Activated T-cell treated with anti-CD3 and anti-CD28 coated beads for 4 hours (primary cell): ENCODE measurements around the gene GLIPR1L1.
"Not testable (repeated sequence)": the region's sequence is repeated elsewhere in the genome, so short reads cannot be mapped to it uniquely, and the experiment has no call there.

Experiments used
- DNase-seq: peaks from one replicate; pipeline ENCODE4 v3.0.0-alpha.2; 2020

The GLIPR1L1 gene, protein sequence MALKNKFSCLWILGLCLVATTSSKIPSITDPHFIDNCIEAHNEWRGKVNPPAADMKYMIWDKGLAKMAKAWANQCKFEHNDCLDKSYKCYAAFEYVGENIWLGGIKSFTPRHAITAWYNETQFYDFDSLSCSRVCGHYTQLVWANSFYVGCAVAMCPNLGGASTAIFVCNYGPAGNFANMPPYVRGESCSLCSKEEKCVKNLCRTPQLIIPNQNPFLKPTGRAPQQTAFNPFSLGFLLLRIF

DNA sequence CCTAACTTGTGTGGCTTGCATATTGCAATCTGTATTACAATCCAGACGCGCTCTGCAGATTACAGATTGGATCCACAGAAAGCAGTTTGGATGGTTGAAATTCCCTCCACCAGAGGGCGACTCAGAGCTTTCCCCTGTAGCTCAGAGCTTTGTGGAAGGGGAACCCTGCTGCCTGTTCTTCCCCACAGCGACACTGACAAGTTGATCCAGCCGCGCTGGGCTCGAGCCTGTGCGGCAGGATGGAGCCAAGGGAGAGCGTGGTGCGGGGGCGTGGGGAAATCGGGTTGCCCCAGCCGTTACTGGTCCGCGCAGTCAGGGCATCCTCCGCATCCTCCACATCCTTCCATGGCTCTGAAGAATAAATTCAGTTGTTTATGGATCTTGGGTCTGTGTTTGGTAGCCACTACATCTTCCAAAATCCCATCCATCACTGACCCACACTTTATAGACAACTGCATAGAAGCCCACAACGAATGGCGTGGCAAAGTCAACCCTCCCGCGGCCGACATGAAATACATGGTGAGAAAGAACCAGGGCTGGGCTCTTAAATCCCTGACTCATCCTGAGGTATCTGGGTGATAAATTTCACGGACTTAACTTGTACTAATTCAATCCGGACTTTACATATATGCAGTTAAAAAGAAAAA, at the start of gene GLIPR1L1:
Gene GLIPR1L1 (plus strand): TSS at position 287 of the 647 bp plus-strand sequence. CDS start 59 bp downstream, at position 346.
- peak; percentile 77 for DNase-seq

DNA sequence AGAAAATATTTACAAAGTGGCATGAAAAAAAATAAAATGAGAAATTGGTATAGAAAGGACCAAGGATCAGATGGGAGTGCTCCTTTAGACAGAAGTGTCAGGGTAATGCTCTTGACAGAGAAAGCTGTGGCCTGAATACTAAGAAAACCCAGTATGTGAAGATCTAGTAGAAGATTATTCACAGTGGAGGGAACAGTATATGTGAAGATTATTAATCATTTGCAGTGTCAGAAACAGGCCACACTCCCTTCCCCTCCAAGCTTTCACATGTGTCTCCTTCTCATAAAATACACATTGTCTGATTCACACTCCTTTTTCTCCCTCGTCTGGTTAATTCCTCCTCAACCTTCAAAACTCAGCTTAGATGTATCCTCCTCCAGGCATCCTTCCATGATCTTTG, 45.6 kb upstream of the GLIPR1L1 start:
- no peak for DNase-seq

DNA sequence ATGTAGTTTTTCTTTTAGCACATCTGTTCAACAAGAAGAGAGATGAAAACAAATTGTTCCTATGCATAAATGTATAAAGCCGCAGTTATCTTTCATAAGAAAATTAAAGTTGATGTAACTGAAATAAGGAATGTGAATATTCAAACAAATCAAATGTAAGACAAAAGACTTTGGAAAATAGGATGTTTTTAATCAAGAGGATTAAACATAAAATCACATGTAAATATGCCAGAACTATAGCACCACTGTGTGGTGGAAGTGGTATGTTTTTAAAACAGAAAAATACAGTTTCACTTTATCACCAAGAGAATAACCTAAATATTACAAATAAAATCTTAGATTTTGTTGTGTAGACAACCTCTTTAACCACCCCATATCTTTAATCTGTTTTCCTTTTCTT, 44.7 kb upstream of the GLIPR1L1 start:
- DNase-seq: no peak

DNA sequence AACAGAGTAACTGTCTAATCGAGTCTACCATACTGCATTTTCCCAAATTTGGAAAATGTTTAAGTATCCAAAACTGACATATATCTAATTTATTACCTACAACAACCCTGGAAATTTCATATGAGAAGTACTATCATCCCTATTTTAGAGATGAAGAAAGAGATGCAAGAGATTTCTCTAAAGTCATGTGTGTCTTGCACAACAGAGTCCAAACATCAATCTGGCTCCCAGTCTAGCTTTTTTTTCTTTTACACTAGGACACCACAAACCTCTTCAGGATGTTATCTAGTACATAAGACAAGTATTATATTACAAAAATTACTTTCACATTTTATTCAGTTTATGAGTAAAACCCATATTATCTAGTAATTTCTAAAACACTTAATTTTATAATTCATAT, 43.5 kb upstream of the GLIPR1L1 start:
- DNase-seq: no peak

DNA sequence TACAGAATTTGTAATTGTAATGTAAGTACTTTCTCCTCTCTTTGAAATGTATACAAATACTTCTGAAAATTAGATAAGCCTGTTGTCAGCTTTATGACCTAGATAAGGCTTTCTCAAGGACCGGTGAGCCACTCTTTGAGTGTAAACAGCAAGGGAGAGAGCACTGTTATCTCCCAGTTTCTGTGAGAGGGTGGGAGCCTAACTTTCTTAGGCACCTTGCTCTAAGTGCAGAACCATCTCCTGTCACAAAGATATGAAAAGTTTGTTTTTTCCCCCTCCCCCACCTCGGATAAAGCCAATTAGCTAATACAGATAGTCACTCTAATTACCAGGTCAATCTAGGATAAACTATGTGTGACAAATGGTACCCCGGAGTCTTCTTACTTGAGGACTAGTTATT, 40.1 kb upstream of the GLIPR1L1 start:
- no peak for DNase-seq

DNA sequence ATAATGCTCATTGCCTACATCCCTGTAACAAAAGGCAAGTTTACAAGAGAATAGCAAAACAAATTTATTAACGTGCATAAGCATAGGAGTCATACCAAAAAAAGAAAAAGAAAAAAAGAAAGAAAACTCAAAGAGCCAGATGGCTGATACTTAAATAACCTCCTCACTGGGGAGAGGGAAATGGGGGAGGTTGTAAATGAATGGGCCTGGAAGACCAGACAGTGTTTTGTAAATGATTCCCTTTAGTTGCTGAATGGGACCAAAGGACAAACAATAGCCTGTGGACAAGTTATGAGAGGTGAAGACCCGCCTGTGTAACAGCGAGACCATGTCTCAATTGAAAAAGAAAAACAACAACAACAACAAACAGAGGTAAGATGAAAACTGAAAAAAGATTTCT, 39.7 kb upstream of the GLIPR1L1 start:
- DNase-seq: no peak

DNA sequence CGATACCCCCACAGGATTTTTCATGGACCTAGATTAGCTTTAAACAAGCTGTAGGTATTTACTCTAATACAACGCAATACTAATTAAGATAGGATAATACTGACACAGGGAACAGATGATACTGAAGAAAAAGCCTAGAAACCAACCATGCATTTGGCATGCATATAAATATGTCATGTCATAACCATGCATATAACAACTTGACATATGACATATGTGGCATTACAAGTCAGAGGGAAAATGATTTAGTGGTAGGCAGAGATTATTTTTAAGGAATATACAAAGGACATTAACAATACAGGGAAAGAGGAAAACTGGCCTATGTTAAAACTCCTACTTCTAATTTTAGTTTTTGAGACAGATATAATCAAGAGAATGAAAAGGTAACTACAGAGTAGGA, 32.2 kb upstream of the GLIPR1L1 start:
- DNase-seq: no peak

DNA sequence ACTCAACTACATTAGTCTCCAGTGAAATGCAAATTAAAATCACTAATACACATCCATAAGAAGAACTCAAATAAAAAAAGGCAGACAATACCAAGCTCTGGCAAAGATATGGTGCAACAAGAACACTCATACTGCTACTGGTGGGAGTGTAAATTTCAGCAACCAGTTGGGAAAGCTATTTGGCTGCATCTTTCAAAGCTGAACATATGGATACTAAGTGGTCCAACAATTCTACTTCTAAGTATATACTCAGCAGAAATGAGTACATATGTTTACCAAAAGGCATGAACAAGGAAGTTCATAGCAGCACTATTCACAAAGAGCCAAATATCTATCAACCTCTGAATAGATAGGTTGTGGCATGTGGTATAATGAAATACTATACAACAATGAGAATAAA, 31.7 kb upstream of the GLIPR1L1 start:
- DNase-seq: no peak

DNA sequence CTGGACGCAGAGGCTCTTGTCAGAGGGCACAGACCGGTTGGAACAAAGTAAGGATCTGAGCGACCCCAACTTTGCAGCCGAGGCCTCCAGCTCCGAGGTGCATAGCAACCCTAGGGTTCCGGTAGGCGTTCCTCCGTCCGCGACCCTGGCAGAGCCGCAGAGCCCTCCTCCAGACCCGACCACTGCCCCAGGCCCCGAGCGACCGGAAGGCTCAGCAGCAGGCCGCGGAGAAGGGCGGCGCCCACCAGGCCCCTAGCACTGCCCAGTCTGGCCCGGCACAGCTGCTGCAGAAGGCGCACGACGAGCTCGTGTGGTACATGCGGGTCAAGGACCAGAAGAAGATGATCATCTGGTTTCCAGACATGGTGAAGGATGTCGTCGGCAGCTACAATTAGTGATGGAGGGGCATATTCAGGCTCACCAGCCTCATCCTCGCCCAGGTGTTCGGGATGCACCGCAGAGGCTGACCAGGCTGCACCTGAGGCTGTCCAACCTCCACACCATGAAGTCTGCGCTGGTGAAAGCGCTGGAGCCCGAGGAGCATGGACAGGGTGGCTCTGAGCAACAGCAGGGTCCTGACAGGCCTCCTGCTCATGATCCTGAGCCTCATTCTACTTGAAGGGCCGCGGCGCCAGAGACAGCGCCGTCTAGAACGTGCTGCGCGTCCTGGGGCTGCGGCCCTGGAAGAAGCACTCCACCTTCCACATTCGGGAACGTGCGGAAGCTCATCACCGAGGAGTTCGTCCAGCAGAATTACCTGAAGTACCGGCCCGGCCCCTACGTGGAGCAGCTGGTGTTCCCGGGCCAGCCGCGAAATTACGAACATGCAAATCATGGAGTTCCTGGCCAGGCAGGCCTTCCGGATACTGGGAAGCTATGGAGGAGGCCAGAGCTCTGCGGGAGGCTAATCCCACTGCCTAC, 28.8 kb upstream of the GLIPR1L1 start:
- no peak for DNase-seq

DNA sequence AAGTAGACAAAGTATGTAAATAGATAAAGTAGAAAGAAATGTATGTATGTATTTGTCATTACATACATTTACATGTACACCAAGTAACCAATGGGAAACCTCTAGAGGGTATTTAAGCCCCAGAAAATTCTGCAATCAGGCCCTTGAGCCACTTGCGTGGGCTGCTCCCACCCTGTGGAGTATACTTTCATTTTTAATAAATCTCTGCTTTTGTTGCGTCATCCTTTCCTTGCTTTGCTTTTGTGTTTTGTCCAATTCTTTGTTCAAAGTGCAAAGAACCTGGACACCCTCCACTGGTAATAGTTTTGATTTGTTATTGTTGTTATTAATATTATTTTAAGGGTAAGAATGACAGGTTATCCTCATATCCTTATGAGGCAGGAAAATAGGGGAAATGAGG, 26.2 kb upstream of the GLIPR1L1 start:
- DNase-seq: no peak

DNA sequence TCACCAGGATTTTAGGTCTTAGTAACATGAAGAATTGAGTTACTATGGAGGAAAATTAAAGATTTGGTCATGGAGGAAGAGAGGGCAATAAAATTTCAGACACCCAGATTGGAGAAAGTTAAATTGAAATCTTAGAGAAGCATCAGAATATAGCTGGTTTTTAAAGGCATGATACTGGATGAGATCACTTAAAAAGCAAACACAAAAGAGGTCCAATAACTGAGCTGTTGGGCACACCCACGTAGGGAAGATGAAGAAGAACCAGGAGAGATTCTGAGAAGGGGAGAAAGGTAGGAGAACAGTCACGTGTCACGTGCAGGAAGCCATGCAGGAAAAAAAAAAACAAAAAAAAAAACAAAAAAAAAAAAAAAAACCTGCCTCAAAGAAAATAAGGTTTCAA, 23.1 kb upstream of the GLIPR1L1 start:
- DNase-seq: no peak

DNA sequence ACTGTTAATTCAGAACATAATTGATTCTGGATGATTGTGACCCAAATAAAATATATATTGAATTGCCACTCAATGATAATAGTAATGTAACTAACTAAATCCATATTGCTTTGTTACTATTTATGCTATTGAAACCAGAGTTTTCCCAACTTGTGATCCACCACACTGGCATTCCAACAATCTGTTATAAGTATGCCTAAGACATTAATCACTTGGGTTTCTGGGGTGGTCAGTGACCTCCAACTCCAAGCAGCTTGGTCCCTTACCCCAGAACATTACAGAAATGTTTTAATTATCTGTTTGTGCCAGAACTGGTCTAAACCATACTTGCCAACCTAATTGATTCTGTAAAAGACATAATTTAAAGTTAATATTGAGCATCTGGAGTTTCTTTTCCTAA, 19.0 kb upstream of the GLIPR1L1 start:
- no peak for DNase-seq

DNA sequence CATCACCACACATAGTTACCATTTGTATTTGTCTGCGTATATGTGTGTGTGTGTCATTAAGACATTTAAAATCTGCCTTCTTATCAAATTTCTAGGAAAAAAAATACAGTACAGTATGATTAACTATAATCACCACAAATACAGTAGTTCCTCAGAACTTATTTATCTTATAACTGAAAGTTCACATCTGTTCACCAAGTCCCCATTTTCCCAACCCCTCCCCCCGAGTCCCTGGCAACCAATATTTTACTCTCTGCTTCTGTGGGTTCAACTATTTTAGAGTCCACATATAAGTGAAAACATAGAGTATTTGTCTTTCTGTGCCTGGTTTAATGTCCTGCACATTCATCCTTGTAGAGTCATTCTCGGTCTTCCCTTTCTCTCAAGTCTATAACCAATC, 16.7 kb upstream of the GLIPR1L1 start:
- no peak for DNase-seq

DNA sequence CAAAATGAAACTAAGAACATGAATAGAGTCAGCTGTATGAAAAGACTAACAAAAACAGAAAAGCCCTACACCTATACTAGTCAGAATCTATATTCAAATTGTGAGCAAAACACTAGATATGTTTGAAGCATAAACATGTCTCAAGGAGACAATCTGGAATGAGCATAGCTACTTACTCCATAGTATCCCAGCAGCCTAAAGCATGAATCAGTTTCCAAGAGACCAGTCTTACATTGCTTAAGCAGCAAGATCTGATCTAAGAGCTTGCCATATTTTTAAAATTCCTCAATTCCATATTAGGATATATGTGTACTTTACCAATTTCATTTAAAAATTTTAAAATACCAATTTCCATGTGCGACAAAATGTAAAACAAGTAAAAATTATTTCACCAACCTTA, 12.0 kb upstream of the GLIPR1L1 start:
- no peak for DNase-seq

DNA sequence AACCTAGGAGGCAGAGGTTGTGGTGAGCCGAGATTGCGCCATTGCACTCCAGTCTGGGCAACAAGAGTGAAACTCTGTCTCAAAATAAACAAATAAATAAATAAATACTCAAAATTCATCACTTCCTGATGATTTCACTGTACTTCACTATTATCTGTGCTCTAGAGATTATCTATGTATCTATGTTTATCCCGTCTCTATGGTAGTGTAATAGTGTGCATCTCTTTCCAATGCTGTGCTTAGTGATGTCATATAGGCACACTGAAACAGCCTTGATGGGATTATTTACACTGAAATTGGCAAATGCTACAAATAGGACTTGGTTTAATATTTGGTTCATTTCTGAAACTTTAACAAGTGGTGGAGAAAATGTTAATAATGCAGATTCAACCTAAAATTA, 10.8 kb upstream of the GLIPR1L1 start:
- no peak for DNase-seq

DNA sequence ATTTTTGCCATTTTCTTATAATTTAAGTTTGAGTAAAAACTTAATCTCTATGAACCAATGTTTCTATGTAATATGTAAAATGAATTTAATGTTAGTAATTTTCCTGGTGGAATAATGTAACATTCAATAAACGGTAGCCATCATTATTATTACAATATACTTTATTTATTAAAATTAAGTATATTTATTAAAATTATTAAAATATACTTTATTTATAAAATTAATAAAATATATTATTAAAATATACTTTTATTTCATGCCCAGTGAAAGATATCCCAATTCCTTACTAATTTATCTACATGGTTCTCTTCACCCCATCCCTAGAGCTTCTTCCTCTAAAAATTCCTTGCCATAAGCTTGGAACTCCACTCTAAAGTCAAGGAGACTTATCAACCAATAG, 6.8 kb upstream of the GLIPR1L1 start:
- no peak for DNase-seq

DNA sequence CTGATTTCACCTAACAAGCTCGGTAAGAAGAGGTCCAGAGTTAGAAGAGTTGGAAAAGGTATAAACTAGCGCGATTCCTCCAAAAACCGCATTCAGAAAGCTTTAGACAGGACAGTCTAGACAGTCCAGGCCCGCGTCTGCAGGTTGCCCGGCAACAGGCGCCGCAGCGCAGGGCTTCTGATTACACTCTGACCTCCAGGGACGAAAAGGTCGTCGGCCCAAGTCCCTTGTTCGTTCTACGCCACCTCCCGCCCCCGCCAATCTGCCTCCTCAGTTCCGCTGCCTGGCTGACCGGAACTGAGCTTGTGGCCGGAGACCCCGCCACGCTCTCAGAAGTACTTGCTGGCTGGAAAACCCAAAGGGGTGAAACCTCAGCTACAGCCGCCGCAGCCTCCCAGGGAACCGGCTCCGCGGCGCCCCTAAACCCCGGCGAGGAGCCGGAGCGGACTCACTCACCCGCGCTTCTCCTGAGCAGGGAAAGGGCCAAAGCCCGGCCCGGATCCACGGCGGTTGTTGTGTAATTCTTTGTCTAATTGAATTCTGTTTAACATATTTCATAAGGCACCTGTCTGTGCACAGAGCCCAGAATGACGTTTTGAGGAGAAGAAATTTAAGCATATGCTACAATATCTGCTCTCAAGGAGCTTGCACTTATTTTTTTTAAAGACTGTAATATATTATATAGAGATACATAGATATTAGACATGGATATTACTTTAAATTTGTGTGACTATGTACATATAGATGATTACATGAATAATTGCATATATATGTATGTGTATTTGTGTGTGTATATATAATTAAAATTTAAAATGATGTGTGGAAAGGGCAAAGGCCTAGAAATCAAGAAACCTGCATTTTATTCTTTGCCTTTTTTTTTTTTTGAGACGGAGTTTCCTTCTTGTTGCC, 4.3 kb upstream of the GLIPR1L1 start, which contains the start of gene CAPS2:
Gene CAPS2 (minus strand): TSS at position 407 of the 909 bp plus-strand sequence. CDS start 3,826 bp downstream, outside the sequence.
- peak; percentile 30 for DNase-seq

DNA sequence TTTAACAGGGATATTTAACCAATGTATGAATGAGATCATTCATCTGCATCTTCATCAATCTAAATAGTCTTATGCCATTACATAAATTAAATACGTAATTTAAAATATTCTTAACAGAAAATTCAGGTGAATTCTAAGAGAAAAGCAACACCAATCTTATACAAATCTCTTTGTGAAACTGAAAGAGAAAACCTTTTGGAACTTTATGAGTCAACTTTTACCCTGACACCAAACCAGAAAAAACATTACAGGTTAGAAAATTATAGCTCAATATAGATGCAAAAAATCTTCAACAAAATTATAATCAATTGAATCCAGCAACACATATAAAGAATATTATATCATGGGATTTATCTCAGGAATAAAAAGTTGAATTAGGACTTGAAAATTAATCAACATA, 3.4 kb downstream of the GLIPR1L1 start:
- no peak for DNase-seq

DNA sequence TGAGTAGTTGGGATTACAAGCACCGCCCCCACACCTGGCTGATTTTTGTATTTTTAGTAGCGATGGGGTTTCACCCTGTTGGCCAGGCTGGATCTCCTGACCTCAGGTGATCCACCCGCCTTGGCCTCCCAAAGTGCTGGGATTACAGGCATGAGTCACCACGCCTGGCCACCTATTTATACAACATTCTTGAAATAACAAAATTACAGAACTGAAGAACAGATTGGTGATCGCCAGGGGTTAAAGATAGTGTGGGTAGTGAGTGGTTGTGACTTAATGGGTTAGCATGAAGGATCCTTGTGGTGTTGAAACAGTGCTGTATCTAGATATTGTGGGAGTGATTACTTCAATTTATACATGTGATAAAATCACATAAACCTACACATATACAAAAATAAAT, 7.4 kb downstream of the GLIPR1L1 start:
- DNase-seq: no peak

DNA sequence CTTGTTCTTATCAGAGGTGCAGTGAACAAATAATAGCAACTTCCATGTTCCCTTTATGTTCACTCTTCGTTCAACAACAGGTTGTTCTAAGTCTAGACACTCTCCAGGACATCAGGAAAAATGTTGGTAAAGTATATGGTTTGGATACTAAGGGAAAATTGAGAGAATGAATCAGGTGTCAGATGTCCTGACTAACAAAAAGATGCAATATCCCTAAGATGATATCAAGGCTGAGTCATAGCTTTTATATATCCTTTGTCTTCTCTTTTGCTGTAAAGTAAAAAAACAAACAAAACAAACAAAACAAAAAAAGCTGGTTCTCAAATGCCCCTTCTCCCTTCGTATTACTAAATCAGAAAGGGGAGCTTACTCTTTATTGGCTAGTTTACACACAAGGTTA, 11.1 kb downstream of the GLIPR1L1 start:
- DNase-seq: no peak

DNA sequence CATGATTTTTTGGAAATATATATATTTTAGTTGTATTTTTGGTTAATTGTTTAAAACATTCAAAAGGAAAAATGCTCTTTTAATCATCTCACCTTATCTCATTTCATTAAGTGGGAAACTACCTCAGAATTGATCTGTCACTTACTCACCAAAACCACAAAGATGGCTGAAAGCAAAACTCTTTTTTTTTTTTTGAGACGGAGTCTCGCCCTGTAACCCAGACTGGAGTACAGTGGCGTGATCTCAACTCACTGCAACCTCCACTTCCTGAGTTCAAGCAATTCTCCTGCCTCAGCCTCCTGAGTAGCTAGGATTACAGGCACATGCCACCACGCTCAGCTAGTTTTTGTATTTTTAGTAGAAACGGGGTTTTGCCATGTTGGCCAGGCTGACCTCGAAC, 11.7 kb downstream of the GLIPR1L1 start:
- DNase-seq: not testable (repeated sequence)

DNA sequence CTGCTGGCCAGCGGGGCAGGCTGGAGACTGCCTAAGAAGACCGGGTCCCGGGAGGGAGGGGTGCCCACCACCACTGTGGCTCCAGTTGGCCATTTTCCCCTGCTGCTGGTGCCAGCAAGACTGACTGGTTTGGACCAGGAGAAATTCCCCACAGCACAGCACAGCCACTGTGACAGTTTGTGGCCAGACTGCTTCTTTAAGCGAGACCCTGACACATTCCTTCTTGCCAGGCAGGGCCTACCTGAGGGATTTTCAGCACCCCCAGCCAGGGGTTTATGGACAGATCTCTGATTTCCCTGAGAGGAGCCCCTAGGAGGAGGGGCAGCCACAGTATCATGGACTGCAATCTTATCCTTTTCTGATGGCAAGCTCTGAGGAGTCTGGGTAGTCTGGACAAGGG, 15.5 kb downstream of the GLIPR1L1 start:
- DNase-seq: no peak

DNA sequence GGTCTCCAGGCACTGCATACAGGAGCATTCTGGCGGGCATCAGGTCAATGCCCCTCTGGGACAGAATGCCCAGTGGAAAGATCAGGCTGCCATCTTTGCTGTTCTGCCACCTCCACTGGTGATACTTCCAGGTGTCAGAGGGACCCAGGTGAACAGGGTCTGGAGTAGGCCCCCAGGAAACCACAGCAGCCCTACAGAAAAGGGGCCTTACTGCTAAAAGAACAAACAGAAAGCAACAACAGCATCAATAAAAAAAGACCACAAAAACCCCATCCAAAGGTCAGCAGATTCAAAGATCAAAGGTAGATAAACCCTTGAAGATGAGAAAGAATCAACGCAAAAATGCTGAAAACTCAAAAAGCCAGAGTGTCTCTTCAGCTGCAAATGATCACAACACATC, 15.9 kb downstream of the GLIPR1L1 start:
- no peak for DNase-seq
